LHCN-M2 (cell line): Measurements from ENCODE around the gene FGL2. TPM values are rescaled to one million over a fixed set of nuclear protein-coding genes. Genes with fewer than 3 reads are reported as not detected.
"Not testable (repeated sequence)": the region's sequence is repeated elsewhere in the genome, so short reads cannot be mapped to it uniquely, and the experiment has no call there.

ENCODE experiments used
- DNase-seq: peaks from one replicate; pipeline ENCODE4 v3.0.0-alpha.2; 2012; ENCODE audit warnings: low read depth
- total RNA-seq: library from RNA; depleted of rRNA; stranded (reverse); fragments of >200 nt; gene quantifications from 2 replicates; pipeline ENCODE4 v1.2.3, GENCODE V29; 2014; rRNA removed

FGL2 gene
- total RNA-seq, 1 experiment from 2014 or later, result 8.1 TPM

GRCh38 chr7:77157034-77157433 lies 42.6 kb downstream of the FGL2 start:
- not testable (repeated sequence) for DNase-seq

GRCh38 chr7:77155601-77156377 lies 43.8 kb downstream of the FGL2 start:
- DNase-seq, result not testable (repeated sequence)

GRCh38 chr7:77154917-77155464 lies 44.6 kb downstream of the FGL2 start:
- DNase-seq, result not testable (repeated sequence)

- DNase-seq, result not testable (repeated sequence)
Measured at GRCh38 chr7:77152232-77152631, 47.4 kb downstream of the FGL2 start.

Other genes starting within 250 kb of the FGL2 start
- gene SPDYE17, start 167.5 kb downstream of the FGL2 start, total RNA-seq, result not detected in 2 replicates
- gene SPDYE18, start 137.3 kb downstream of the FGL2 start, total RNA-seq, result 0.17 TPM in 1 of 2 replicates, not detected in the other
- 0.92 and 2.1 TPM in 2 replicates for gene CCDC146, start 77.2 kb downstream of the FGL2 start, total RNA-seq
- 21.6 and 24.8 TPM in 2 replicates for gene GSAP, start 216.5 kb upstream of the FGL2 start, total RNA-seq